GF-D8 (cell line): Measurements from ENCODE around the gene MIS12.

ENCODE experiments used
- DNase-seq: peaks from one replicate; lab custom pipeline; 2025; lab: John Stamatoyannopoulos, UW

MIS12 gene, protein sequence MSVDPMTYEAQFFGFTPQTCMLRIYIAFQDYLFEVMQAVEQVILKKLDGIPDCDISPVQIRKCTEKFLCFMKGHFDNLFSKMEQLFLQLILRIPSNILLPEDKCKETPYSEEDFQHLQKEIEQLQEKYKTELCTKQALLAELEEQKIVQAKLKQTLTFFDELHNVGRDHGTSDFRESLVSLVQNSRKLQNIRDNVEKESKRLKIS

GRCh38 chr17:5486206-5487124 is at the start of gene MIS12:
MIS12 (plus strand) TSS chr17:5486566; CDS start chr17:5488863, 2,297 bp downstream.
- peak; percentile 86 for DNase-seq

DNA sequence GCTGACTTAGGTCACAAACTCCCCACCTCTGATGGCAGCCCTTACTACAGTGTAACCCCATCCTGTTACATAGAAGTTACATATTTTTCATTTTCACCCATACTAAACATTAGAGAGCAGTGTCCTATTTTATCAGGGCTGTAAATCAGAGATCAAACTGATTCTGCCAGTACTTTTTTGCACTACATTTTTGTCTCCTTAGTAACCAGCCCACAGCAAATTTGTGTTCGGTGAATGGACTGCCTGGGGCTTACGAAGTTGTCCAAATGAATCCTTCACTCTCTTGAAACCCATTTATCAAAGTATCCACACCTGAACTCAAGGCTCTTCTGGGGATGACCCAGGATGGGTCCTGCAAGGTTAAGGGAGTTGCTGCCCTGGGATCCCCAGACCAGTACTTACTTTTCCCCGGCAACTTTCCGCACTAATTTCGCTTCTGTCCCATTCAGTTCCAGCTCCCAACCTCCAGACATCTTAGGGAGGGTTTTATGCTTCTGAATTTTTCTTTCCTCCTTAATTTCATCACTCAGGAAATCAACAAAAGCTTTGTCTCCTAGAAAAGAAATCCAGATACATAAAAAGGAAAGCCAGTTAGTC is 48.5 kb upstream of the MIS12 start:
- no peak for DNase-seq

DNA sequence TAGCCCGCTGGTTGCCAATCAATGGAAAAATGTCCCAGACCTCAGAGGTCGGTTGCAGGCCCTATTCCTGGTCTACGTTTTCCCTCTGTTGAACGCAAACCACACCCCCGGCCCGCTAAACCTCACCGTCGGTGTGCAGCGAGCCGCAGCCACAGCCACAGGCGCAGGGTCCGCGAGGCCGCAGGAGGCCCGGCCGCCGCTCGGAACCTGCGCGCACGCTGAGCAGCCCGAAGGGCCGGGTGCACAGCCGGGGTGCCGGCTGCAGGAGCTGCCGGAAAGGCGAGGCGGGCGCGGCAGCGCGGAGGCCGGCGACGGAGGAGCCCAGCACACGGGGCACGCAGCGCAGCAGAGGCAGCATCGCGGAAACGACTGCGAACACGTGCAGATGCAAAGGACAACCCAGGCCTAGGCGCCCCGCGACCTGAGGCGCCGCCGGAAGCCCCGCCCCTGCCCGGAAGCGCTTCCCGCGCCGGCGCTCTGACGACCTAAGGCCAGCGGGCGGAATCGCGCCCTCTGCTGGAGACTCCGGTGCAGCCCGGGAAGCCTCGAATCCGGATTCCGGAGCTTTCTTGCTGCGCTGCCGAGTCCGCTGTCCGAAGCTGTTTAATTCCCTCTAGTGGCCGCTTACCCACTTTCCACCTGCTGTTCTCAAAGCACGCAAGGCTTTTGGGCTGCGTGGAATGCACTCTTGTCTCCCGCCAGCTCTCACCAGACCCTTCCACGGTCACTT is 47.5 kb upstream of the MIS12 start, which contains the start of gene C1QBP:
C1QBP (minus strand) TSS at position 440 of the 730 bp plus-strand sequence; CDS start at position 358, 82 bp downstream.
- peak; percentile 47 for DNase-seq

DNA sequence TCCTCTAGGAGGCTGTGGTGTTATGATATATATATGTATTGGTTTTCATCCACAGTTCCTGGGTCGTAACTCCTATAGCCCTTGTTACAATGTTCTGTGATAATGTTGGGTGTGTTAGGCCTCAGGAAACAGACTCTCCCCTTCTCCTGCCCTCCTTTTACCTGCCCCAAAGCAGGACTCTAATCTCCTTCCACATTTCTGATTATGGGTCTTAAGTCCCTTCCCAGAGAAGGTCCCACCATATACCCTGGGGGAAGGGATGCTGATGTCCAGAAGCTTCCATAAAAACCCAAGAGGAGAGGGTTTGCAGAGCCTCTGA is 47.0 kb upstream of the MIS12 start:
- no peak for DNase-seq

DNA sequence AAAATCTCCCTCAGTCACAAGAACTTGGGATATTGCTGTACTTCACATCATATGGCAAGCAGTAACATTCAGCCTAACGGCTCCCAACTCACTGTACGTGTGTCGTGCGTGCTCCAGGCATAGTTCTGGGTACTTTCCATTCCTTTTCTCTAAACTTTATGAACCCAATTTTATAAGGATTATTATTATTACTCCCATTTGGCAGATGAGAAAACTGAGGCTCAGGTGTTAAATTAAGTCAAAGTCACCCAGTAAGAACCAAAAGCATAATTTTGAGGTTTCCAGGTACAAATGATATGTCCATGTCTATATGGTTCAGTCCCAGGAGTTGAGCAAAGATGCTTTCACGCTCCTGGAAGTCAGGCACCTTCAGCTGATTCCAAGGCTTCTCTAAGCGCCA is 42.6 kb upstream of the MIS12 start:
- no peak for DNase-seq

- no peak for DNase-seq
Measured at GRCh38 chr17:5444209-5444608, 42.2 kb upstream of the MIS12 start.

DNA sequence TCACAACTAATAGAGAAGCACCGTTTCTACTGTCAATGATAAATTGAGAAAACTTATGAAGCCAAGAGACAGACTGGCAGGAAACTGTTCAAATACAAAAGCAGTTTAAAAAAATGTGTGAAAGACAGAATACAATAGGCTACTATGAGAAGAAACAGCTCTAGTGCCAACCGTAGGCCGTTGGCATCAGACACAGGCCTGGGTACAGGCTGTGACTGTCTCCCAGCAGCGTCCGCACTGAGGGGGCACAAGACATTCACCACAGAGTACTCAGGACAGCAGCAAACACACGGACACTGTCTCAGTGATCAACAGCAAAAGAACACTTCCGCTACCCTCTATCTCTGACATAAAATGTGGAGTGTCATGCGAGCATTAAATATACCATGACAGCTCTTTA is 39.6 kb upstream of the MIS12 start:
- no peak for DNase-seq

GRCh38 chr17:5464717-5465507 is 21.5 kb upstream of the MIS12 start:
- no peak for DNase-seq

DNA sequence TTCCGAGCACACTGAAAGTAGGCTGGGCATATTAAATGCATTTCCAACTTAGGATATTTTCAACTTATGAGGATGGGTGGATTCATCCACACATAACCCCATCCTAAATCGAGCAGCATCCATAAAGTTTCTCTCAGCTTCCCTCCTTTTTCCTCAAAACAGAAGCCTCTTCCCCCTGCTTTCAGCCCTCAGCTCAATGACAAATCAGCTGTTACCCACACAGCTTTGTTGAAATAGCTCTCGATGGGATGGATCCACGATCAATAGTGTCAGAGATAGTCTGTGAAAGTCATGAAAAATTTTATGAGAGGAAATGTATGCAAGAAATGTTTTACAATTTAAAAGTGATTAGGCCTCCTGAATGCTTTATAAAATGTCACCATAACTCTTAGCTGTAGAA is 20.1 kb upstream of the MIS12 start:
- no peak for DNase-seq

GRCh38 chr17:5467416-5467815 is 18.9 kb upstream of the MIS12 start:
- no peak for DNase-seq

DNA sequence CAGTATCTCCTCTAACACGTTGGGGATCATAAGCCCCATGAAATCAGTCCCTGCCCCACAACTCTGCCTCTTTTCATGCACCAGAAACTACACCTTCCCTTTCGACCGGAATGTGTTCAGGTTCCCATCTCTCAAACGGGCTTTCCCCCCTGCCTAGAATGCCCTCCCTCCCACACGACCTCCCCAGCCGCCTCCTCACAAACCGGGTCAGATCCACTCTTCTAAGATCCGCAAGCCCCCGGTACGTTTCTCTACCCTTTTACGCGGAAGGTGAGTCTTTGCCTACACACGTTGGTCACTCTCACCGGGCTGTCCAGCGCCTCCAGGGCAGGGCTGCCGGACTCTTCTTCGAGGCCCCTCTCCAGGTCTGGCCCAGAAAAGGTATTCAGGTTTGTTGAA is 18.3 kb upstream of the MIS12 start:
- DNase-seq = no peak

DNA sequence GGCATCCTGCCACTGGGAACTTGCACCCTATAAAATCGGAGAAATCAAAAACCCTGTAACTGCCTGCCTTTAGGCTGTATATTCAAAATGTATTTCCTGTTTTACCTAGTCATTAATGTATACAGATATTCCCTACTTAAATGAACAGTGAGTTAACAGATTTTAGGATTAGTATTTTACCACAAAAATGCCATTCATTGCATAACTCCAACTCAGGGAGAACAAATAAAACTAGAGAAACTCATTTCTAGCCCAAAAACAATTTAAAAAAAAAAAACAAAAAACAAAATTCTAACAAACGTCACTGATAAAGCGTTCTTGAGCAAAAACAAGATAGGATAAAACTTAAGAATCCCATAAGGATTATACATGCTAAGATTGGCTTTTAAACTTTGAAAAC is 13.9 kb upstream of the MIS12 start:
- no peak for DNase-seq

- no peak for DNase-seq
Measured at GRCh38 chr17:5473906-5474305, 12.5 kb upstream of the MIS12 start.

DNA sequence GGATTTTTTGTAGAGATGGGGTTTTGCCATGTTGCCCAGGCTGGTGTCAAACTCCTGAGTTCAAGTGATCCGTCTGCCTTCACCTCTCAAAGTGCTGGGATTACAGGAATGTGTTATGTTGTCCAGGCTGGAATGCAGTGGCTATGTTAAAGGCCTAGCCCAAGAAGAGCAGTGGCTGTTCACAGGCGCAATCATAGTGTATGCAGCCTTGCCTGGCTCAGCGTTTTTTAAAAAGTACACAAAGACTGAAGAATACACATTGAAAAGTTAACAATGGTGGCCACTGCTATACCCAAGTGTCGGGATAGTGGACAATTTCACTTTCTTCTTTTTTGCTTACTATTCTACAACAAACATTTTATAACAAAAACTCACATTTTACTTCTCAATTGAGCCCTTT is 7.4 kb upstream of the MIS12 start:
- DNase-seq = no peak

GRCh38 chr17:5480962-5481361 is 5.4 kb upstream of the MIS12 start:
- DNase-seq = no peak

- no peak for DNase-seq
Measured at GRCh38 chr17:5481451-5481850, 4.9 kb upstream of the MIS12 start.

GRCh38 chr17:5485270-5486205 is 828 bp upstream of the MIS12 start, which contains the start of gene DERL2:
DERL2 (minus strand) TSS chr17:5486178; CDS start chr17:5486161, 17 bp downstream.
- DNase-seq = no peak

DNA sequence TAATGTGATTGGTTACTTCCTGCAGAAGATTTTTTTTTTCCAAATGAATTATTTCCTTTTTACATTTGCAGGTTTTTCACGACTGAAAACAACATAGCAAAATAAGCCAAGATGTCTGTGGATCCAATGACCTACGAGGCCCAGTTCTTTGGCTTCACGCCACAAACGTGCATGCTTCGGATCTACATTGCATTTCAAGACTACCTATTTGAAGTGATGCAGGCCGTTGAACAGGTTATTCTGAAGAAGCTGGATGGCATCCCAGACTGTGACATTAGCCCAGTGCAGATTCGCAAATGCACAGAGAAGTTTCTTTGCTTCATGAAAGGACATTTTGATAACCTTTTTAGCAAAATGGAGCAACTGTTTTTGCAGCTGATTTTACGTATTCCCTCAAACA is 2.4 kb downstream of the MIS12 start:
- no peak for DNase-seq

DNA sequence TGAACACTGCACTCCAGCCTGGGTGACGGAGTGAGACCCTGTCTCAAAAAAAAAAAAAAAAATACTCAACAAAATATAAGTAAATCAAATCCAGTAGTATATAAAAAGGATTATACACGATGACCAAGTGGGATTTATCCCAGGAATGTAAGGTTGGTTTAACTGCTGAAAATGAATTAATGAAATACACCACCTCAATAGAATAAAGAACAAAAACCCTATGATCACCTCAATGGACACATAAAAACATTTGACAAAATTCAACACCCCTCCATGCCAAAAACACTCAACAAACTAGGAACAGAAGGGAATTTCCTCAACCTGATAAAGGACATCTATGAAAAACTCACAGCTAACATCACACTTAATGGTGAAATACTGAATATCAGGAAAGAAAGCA is 6.6 kb downstream of the MIS12 start:
- no peak for DNase-seq

DNA sequence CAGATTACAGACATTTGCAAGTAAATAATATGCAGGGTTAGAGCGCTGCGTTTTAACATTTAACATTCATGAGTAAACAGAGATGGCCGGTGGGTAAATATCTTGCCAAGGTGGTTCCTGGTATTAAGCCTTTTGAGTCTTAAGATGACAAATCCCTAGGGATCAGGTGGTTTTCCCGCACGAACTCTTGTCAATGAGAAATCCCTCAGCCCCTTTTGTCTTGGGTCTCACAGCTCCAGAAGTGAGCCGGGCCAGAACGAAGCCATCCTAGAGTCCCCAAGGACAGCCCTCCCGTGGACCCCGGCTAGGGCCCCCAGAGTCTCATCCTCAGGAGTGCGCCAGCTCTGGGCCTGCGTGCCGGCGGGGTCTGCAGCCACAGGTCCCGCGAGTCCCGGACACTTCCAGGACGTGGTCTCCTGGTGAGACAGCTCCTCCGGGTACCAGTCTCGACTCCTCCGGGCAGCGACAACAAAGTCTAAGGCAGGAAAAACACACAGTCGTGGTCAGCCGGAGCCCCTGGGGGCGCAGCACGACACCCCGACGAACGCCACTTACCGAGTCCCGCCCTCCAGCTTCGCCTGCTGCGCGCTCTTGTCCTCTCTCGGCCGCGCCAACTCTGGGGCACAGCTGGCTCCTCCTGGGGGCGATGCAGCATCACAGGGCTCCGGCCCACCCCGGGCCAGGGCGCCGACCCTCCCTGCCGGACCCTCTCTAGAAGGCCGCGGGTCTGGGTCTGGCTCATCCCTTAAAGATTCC is 13.3 kb downstream of the MIS12 start:
- no peak for DNase-seq
